ENCODE measurements around the gene ADAM15. TPM values are rescaled to one million over a fixed set of nuclear protein-coding genes. Genes with fewer than 3 reads are reported as not detected.

Gene ADAM15
- total RNA-seq, 4 donors from 2014 or later = 58.6 to 270 (median 153) TPM

DNA sequence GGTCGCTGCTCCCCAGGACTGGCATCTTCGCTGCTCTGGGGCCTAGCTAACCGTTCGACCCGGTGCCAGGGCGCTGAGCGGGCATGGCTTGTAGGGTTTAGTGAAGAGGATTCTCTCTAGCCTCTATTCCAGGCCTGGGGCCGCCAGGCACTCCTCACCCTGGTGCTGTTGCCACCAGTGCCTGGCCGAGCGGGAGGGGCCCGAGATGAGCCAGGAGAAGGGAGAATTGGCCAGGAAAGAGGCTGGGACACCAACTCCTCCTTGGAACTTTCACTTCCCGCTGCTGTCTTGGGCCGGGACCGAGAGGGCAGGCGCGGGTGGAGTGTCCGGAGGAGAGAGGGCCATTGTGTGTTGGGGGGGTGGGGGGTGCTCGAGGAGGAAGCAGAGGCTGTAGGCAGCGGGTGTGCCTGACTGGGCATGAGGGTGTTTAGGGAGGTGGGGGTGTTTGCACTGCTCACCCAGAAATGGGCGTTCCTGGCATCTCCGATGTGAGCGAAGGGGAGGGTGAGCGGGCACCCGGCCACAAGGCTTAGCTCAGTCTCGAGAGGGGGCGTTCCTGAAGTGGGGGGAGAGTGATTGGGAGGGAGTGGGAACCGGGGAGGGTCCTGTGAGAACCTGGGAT is 772 bp downstream of the ADAM15 start:
- peak; percentile 67 to 72 for DNase-seq

DNA sequence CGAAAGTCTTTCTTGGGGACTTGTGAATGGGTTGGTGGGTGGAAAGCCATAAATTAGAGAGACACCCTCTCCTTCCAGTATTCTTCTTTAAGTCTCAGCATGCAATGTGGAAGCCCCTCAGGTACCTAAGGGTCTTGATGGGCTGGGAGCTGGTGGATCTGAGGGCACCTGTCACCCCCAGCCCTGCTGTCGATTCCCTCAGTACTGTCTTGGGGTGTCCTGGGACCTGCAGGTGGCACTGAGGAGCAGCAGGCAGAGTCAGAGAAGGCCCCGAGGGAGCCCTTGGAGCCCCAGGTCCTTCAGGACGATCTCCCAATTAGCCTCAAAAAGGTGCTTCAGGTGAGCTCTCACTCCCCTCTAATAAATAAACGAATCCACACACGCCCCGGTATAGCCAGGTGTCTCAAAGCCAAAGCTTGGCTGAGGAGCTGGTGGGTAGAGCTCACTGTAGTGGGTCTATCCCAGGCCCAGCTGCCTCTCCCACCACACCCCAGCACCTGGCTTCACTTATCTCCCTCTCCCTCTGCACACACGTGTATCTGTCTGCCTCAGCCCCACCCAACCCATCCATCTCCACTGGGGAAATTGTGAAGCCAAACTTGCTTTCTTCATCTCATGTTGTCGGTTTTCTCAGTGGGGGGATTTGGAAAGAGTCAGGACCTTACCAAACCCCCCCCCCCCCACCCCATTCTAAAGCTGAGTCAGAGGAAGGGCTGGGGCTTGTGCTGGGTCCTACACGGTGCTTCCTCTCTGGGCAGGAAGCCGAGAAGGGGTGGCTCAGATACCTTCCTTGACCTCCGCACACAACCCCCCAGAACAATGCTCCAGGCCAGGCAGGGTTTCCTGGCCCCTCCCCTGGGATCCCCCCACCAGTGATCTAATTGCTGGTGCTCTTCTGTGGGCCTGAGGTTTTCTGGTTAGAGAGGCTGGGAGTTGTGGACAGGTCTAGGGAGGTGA is 1.6 kb downstream of the ADAM15 start:
- peak in 1 of 2 donors; percentile 62 for DNase-seq
- Histone ChIP-seq H3K27ac (peak overlapping the region; percentile 72 to 88), H3K4me1 (no peaks in the 10 kb centered on the region), H3K36me3 (no peaks in the 10 kb centered on the region), H3K27me3 (no peaks in the 10 kb centered on the region), H3K9me3 (no peaks in the 10 kb centered on the region), H3K4me3 (peak overlapping the region; percentile 61 to 68)
- intact Hi-C loops (cut with DNase I; ENCODE audit: low total_unique reads) = no loop called here
- peak in 1 of 4 experiments; percentile 41 for TF ChIP-seq CTCF (IDR thresholded peaks at IDR 0.05)
- TF ChIP-seq POLR2A (IDR thresholded peaks at IDR 0.05) = no peak

More for the DNA sequence above, 772 bp downstream of the ADAM15 start:
- peak overlapping the region; percentile 61 to 68 for H3K4me3 ChIP-seq
- TF ChIP-seq POLR2A (IDR thresholded peaks at IDR 0.05) (no peak), CTCF (IDR thresholded peaks at IDR 0.05) (no peak)
- H3K27me3 ChIP-seq = no peaks in the 10 kb centered on the region
- H3K9me3 ChIP-seq = no peaks in the 10 kb centered on the region
- H3K4me1 ChIP-seq = no peaks in the 10 kb centered on the region
- intact Hi-C loops (cut with DNase I; ENCODE audit: low total_unique reads) = no loop called here
- H3K27ac ChIP-seq = peak overlapping the region; percentile 72 to 88
- no peaks in the 10 kb centered on the region for H3K36me3 ChIP-seq

GRCh38 chr1:155053531-155054105 is 2.5 kb downstream of the ADAM15 start:
- DNase-seq = no peak
- no peaks in the 10 kb centered on the region for H3K27me3 ChIP-seq
- intact Hi-C loops (cut with DNase I; ENCODE audit: low total_unique reads) = no loop called here
- TF ChIP-seq POLR2A (IDR thresholded peaks at IDR 0.05) (no peak), CTCF (IDR thresholded peaks at IDR 0.05) (no peak)
- no peaks in the 10 kb centered on the region for H3K36me3 ChIP-seq
- no peaks in the 10 kb centered on the region for H3K9me3 ChIP-seq
- H3K4me3 ChIP-seq = no peak overlapping the region
- H3K27ac ChIP-seq = no peak overlapping the region
- no peaks in the 10 kb centered on the region for H3K4me1 ChIP-seq

GRCh38 chr1:155057104-155057503 is 6.0 kb downstream of the ADAM15 start:
- Histone ChIP-seq H3K36me3 (no peaks in the 10 kb centered on the region), H3K4me1 (peaks cover 0 to 6% of the 10 kb centered on the region in 2 donors), H3K4me3 (no peak overlapping the region), H3K9me3 (no peaks in the 10 kb centered on the region), H3K27me3 (no peaks in the 10 kb centered on the region), H3K27ac (no peak overlapping the region)
- intact Hi-C loops (cut with DNase I; ENCODE audit: low total_unique reads) = no loop called here
- TF ChIP-seq POLR2A (IDR thresholded peaks at IDR 0.05) (no peak), CTCF (IDR thresholded peaks at IDR 0.05) (no peak)
- DNase-seq = no peak

Data from uterus (tissue), 4 donors.